Measurements from ENCODE around the gene COA7.

- TF ChIP-seq CTCF (IDR thresholded peaks at IDR 0.05) (no peak), POLR2A (IDR thresholded peaks at IDR 0.05) (no peak)
Observed at GRCh38 chr1:52681136-52681535, 17.0 kb downstream of the COA7 start.

Measured in right lobe of liver (tissue), 4 donors.